A549 (cell line): ENCODE results near the gene USP36. TPM values are rescaled to one million over a fixed set of nuclear protein-coding genes. Genes with fewer than 3 reads are reported as not detected.
A peak's percentile ranks its signal among the peaks of the same experiment; 100 is the strongest.

Source experiments
- ATAC-seq, 2 experiments: fragments of 200-7000 bp in 1 of 2; fragments of >200 bp in 1 of 2; cut with Nextera tagmentation in 1 of 2; cut with Tn5 transposase in 1 of 2; 3 replicates each; pipeline versions ENCODE4 v1.8.0 to v1.9.1; 2018 to 2020; ENCODE audit warnings: mild to moderate bottlenecking in 1 of 2, moderate library complexity in 1 of 2
- CTCF ChIA-PET: fragments of 300-600 bp; sonication (Branson Sonifier 250); formaldehyde crosslinking; extraction: SDS; loops from one replicate; lab custom pipeline; 2021; ENCODE audit warnings: antibody characterized with exemption, inconsistent platforms; lab: Yijun Ruan, JAX
- POLR2A ChIA-PET: fragments of 350-600 bp; formaldehyde crosslinking; extraction: SDS; loops from one replicate; lab custom pipeline; 2021; ENCODE audit warnings: antibody characterized with exemption, inconsistent platforms; lab: Yijun Ruan, JAX
- DNase-seq, 2 experiments: peaks; one replicate each; pipeline versions ENCODE4 v3.0.0 to v3.0.0-alpha.2; 2011 to 2016; ENCODE audit warnings: low read depth in 1 of 2, low spot score in 1 of 2
- FAIRE-seq: peaks from 2 replicates; lab custom pipeline; 2011; peaks lifted over from hg19 to GRCh38; lab: Jason Lieb, UNC
- H3K27ac ChIP-seq, 2 experiments: fragments of >200 bp; sonication (Bioruptor Twin); formaldehyde crosslinking; 3 replicates each; pipeline ENCODE4 v1.5.1; 2016 to 2017
- H3K4me1 ChIP-seq: fragments of >200 bp; sonication (Bioruptor Twin); formaldehyde crosslinking; 3 replicates; pipeline ENCODE4 v1.6.1; 2016
- H3K4me2 ChIP-seq: fragments of >200 bp; sonication (Bioruptor Twin); formaldehyde crosslinking; 3 replicates; pipeline ENCODE4 v1.6.1; 2016
- H3K4me3 ChIP-seq: fragments of >200 bp; sonication (Bioruptor Twin); formaldehyde crosslinking; 3 replicates; pipeline ENCODE4 v1.5.1; 2016
- H3K9me3 ChIP-seq: fragments of >200 bp; sonication (Bioruptor Twin); formaldehyde crosslinking; 3 replicates; pipeline ENCODE4 v1.6.1; 2016
- CBX8 ChIP-seq: fragments of 200-600 bp; sonication (generic); IDR thresholded peaks from 2 replicates; pipeline ENCODE4 v1.6.1; 2016
- CEBPB ChIP-seq, 2 experiments: fragments of >200 bp in 1 of 2; sonication (Bioruptor Twin) in 1 of 2; formaldehyde crosslinking in 1 of 2; IDR thresholded peaks; 2 replicates each; pipeline ENCODE4 v1.6.1; 2012 to 2016
- ESRRA ChIP-seq: fragments of 150-350 bp; IDR thresholded peaks from 2 replicates; pipeline ENCODE4 v1.6.1; 2014; ENCODE audit warnings: mild to moderate bottlenecking, low read length, borderline replicate concordance
- FOSL2 ChIP-seq, 2 experiments: fragments of 450-650 bp in 1 of 2; fragments of >200 bp in 1 of 2; sonication (Bioruptor Twin) in 1 of 2; formaldehyde crosslinking; IDR thresholded peaks; 2 replicates each; pipeline versions ENCODE4 v1.5.0 to v1.6.1; 2016 to 2020; ENCODE audit warnings: mild to moderate bottlenecking in 1 of 2, moderate library complexity in 1 of 2
- FOXS1 ChIP-seq: fragments of 250-450 bp; sonication (Bioruptor Pico); IDR thresholded peaks from 2 replicates; pipeline ENCODE4 v1.5.0; 2020; ENCODE audit warnings: mild to moderate bottlenecking, moderate library complexity
- HEYL ChIP-seq: fragments of 250-450 bp; sonication (Bioruptor Pico); IDR thresholded peaks from 2 replicates; pipeline ENCODE4 v1.8.0; 2021; ENCODE audit warnings: mild to moderate bottlenecking, moderate library complexity
- MAFK ChIP-seq: fragments of 450-650 bp; IDR thresholded peaks from 2 replicates; pipeline ENCODE4 v1.6.1; 2014; ENCODE audit not compliant: partially characterized antibody
- MAZ ChIP-seq: fragments of 150-350 bp; IDR thresholded peaks from 2 replicates; pipeline ENCODE4 v1.6.1; 2014; ENCODE audit warnings: antibody characterized with exemption, low read depth, low read length, borderline replicate concordance
- RARB ChIP-seq: fragments of 250-450 bp; sonication (Bioruptor Pico); IDR thresholded peaks from 2 replicates; pipeline ENCODE4 v1.8.0; 2021; ENCODE audit warnings: mild to moderate bottlenecking, moderate library complexity
- SREBF2 ChIP-seq: fragments of 450-650 bp; IDR thresholded peaks from 2 replicates; pipeline ENCODE4 v1.6.1; 2014; ENCODE audit warnings: mild to moderate bottlenecking, moderate library complexity
- ZNF302 ChIP-seq: fragments of 250-450 bp; sonication (Bioruptor Pico); IDR thresholded peaks from 2 replicates; pipeline ENCODE4 v1.9.0; 2021; ENCODE audit warnings: inconsistent platforms, mild to moderate bottlenecking, moderate library complexity
- WGBS: methylation state at CpG from one replicate; pipeline ENCODE4 v1.1.6; 2017; ENCODE audit errors: missing lambda C conversion rate; 5-methylcytosine and 5-hydroxymethylcytosine counted together
- polyA plus RNA-seq, 4 experiments: library from polyadenylated mRNA; depleted of rRNA in 3 of 4; stranded (reverse); fragments of >200 nt; fragmentation: RNase III in 1 of 4; extraction: RNeasy Plus Mini Kit Qiagen cat#74134 plus additional on column Dnase treatment in 1 of 4; gene quantifications; 2 replicates in 3 of 4; 3 replicates in 1 of 4; pipeline ENCODE4 v1.2.3, GENCODE V29; 2011 to 2017
- TF ChIP-seq, protein P1 (sequence below): fragments of 200-600 bp; sonication (generic); IDR thresholded peaks from 2 replicates; pipeline ENCODE4 v1.6.1; 2016; ENCODE audit warnings: antibody characterized with exemption, mild to moderate bottlenecking, moderate library complexity
- TF ChIP-seq, protein P2 (sequence below): IDR thresholded peaks from 2 replicates; pipeline ENCODE4 v1.6.1; 2012; ENCODE audit warnings: low read depth, borderline replicate concordance

USP36 gene
- polyA plus RNA-seq, 2 of the 4 experiments (the other 2 are of a cell fraction) = 41.1 to 49.0 TPM

DNA sequence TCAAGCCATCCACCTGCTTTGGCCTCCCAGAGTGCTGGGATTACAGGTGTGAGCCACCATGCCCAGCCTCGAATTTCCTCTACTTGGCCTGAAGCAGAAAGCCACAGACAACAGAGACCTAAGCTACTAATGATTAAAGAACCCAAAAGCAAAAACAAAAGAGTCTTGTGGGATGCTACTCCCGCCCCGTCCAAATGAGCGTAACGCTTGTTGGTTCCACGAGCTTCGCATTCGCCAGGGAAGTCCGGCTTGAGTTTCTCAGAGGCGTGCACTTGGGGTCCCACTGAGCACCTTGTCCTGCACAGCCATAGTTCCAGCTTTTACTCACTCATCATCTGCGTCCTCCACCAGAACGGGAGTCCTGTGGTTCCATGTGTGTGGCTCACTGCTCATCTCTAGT is 46.3 kb upstream of the USP36 start:
- H3K9me3 ChIP-seq = no peaks in the 10 kb centered on the region
- ChIA-PET POLR2A (no interaction called here), CTCF (interaction anchor here (0.8 to 5.0 kb wide), 7 partner anchors 8 to 274 kb away, joined by 3 to 32 read pairs (median 6); partner anchors contain the start of gene CEP295NL)
- no peak for DNase-seq
- TF ChIP-seq CBX8 = no peak
- TF ChIP-seq SREBF2 = no peak
- TF ChIP-seq HEYL (CRISPR knock-in tag) = no peak
- TF ChIP-seq FOXS1 = no peak
- TF ChIP-seq, protein P1, sequence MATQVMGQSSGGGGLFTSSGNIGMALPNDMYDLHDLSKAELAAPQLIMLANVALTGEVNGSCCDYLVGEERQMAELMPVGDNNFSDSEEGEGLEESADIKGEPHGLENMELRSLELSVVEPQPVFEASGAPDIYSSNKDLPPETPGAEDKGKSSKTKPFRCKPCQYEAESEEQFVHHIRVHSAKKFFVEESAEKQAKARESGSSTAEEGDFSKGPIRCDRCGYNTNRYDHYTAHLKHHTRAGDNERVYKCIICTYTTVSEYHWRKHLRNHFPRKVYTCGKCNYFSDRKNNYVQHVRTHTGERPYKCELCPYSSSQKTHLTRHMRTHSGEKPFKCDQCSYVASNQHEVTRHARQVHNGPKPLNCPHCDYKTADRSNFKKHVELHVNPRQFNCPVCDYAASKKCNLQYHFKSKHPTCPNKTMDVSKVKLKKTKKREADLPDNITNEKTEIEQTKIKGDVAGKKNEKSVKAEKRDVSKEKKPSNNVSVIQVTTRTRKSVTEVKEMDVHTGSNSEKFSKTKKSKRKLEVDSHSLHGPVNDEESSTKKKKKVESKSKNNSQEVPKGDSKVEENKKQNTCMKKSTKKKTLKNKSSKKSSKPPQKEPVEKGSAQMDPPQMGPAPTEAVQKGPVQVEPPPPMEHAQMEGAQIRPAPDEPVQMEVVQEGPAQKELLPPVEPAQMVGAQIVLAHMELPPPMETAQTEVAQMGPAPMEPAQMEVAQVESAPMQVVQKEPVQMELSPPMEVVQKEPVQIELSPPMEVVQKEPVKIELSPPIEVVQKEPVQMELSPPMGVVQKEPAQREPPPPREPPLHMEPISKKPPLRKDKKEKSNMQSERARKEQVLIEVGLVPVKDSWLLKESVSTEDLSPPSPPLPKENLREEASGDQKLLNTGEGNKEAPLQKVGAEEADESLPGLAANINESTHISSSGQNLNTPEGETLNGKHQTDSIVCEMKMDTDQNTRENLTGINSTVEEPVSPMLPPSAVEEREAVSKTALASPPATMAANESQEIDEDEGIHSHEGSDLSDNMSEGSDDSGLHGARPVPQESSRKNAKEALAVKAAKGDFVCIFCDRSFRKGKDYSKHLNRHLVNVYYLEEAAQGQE = no peak
- no peak for TF ChIP-seq CEBPB (IDR thresholded peaks at IDR 0.05)
- TF ChIP-seq ESRRA = no peak
- no peak for TF ChIP-seq ZNF302 (CRISPR knock-in tag)
- TF ChIP-seq, protein P2, sequence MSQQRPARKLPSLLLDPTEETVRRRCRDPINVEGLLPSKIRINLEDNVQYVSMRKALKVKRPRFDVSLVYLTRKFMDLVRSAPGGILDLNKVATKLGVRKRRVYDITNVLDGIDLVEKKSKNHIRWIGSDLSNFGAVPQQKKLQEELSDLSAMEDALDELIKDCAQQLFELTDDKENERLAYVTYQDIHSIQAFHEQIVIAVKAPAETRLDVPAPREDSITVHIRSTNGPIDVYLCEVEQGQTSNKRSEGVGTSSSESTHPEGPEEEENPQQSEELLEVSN = no peak
- H3K27ac ChIP-seq = peak overlapping the region in 1 of 2 experiments; percentile 91; a peak in 2 of 6 replicates
- 93% methylated on average over 12 of the region's 12 CpGs for WGBS
- peaks cover 47% of the 10 kb centered on the region for H3K4me1 ChIP-seq
- no peak for ATAC-seq
- no peak for FAIRE-seq
- H3K4me2 ChIP-seq = no peak overlapping the region
- no peak overlapping the region for H3K4me3 ChIP-seq

DNA sequence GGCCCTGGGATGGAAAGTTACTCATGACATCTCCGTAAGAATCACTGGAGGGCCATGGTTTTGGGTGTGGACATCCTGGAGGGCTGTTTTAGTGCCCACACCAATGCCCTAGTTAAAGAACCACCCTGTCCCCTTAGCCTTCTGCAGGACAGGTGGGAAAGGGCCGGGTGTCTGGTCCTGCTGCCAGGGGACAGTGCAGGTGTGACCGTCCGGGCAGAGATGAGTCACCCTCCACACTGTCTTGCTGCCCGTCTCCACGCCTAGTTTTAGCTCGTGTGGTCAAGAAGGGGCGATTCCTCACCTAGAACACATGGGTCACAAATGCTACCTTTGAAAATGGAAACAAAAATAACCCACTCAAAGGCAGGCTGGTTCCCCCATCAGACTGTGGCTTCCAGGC is 45.3 kb upstream of the USP36 start:
- ATAC-seq (no peak), FAIRE-seq (no peak), DNase-seq (no peak)
- POLR2A ChIA-PET = no interaction called here
- WGBS = 33% methylated on average over 8 of the region's 8 CpGs
- TF ChIP-seq MAZ (no peak), FOSL2 (IDR thresholded peaks at IDR 0.05) (no peak), FOSL2 (CRISPR knock-in tag; IDR thresholded peaks at IDR 0.05) (peak; percentile 64)
- Histone ChIP-seq H3K9me3 (no peaks in the 10 kb centered on the region), H3K27ac (peak overlapping the region; percentile 86 to 91), H3K4me2 (peak overlapping the region; percentile 53), H3K4me3 (no peak overlapping the region), H3K4me1 (peaks cover 47% of the 10 kb centered on the region)
- CTCF ChIA-PET = interaction anchor here (1.0 to 5.0 kb wide), 7 partner anchors 8 to 196 kb away, joined by 3 to 32 read pairs (median 5); no protein-coding TSS in a partner anchor

DNA sequence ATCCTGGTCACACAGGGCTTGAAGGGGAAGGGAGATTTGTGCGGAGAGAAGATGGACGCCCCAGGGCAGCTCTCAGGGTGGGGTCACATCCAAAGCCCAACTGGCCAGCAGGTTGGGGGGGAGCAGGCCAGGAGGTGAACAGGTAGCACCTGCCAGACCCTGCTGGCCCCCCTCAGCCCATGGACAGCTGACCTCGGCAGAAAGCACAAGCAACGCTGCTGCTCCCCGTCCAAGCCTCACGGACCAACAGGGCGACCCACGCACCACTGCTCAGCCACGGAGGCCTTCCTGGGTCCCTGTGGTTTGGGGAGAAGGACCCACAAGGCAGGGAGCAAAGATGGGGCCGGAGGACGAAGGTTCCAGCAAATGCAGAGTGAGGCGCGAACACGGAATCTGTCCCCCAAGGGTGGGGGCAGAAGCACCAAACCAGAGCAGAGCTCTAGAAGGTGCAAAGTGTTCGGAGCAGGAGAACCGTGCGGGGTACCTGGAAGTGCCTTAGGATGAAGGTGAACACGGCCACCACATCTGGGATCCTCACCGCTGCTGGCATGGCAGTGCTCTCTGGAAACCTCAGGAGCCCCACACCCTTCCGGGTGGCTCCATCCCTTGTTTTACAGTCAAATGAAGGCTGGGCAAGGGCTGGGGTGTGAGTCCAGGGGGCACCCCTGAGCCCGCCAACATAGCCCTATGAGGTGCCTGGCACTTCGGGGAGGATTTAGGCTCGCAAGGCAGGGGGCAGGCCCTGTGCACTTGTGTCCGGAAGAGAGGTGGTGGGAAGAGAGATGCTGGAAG is 44.5 kb upstream of the USP36 start:
- ChIA-PET CTCF (interaction anchor here (1.2 to 5.1 kb wide), 7 partner anchors 7 to 197 kb away, joined by 3 to 41 read pairs (median 5); no protein-coding TSS in a partner anchor), POLR2A (no interaction called here)
- Histone ChIP-seq H3K4me3 (no peak overlapping the region), H3K4me2 (peak overlapping the region; percentile 84), H3K9me3 (no peaks in the 10 kb centered on the region), H3K27ac (peak overlapping the region; percentile 86 to 91), H3K4me1 (peaks cover 47% of the 10 kb centered on the region)
- ATAC-seq = no peak
- WGBS = 96% methylated on average over 24 of the region's 24 CpGs
- FAIRE-seq = no peak
- TF ChIP-seq RARB (CRISPR knock-in tag) (no peak), MAFK (peak; percentile 75)
- DNase-seq = no peak
